Gastrocnemius medialis (tissue), 4 donors: ENCODE results near the gene CPLX1. TPM values are rescaled to one million over a fixed set of nuclear protein-coding genes. Genes with fewer than 3 reads are reported as not detected.
A peak's percentile ranks its signal among the peaks of the same experiment; 100 is the strongest.

Experiments used
- ATAC-seq, 2 donors: fragments of 150-250 bp; one replicate each; pipeline ENCODE4 v1.9.1; 2016
- DNase-seq, 2 donors: peaks; one replicate each; pipeline ENCODE4 v3.0.0-alpha.2; 2019
- H3K27ac ChIP-seq, 4 donors: fragments of 200-600 bp; sonication (generic); 1 replicate in 1 of 4; 2 replicates in 3 of 4; pipeline ENCODE4 v1.5.1; 2016 to 2018; ENCODE audit warnings: mild to moderate bottlenecking in 2 of 4, moderate library complexity in 1 of 4
- H3K27me3 ChIP-seq, 3 donors: fragments of 200-600 bp; sonication (generic) in 2 of 3; 1 replicate in 1 of 3; 2 replicates in 2 of 3; pipeline versions ENCODE4 v1.5.1 to v1.6.0; 2016 to 2019; ENCODE audit warnings: mild to moderate bottlenecking in 1 of 3, moderate library complexity in 1 of 3
- H3K36me3 ChIP-seq, 2 donors: fragments of 200-600 bp; sonication (generic) in 1 of 2; one replicate each; pipeline ENCODE4 v1.5.1; 2017 to 2018
- H3K4me1 ChIP-seq, 2 donors: fragments of 200-600 bp; sonication (generic) in 1 of 2; one replicate each; pipeline ENCODE4 v1.5.1; 2016 to 2017; ENCODE audit warnings: mild to moderate bottlenecking in 2 of 2
- H3K4me3 ChIP-seq, 4 donors: fragments of 200-600 bp; sonication (generic) in 3 of 4; 1 replicate in 1 of 4; 2 replicates in 3 of 4; pipeline ENCODE4 v1.5.1; 2016 to 2019; ENCODE audit warnings: mild to moderate bottlenecking in 2 of 4
- H3K9me3 ChIP-seq, 3 donors: fragments of 200-600 bp; sonication (generic) in 2 of 3; 1 replicate in 1 of 3; 2 replicates in 2 of 3; pipeline ENCODE4 v1.5.1; 2016 to 2019
- POLR2A ChIP-seq, 2 donors: fragments of 450-650 bp; IDR thresholded peaks; one replicate each; pipeline ENCODE4 v1.6.1; 2017; ENCODE audit warnings: antibody characterized with exemption in 2 of 2, mild to moderate bottlenecking in 2 of 2, moderate library complexity in 2 of 2
- in situ Hi-C, 4 donors: fragments of 200-750 bp; cut with MboI; loops; one replicate each; pipeline versions ENCODE4 v1.15.0 to v1.8.0; 2017; ENCODE audit warnings: low sequenced_read_pairs in 4 of 4
- intact Hi-C: fragments of 100-400 bp; cut with DNase I; formaldehyde crosslinking; loops from one replicate; pipeline ENCODE4 v1.15.1; 2023; ENCODE audit warnings: low total_unique reads
- total RNA-seq, 4 donors: library from RNA; depleted of rRNA; stranded (reverse); fragments of >200 nt; gene quantifications; one replicate each; pipeline versions ENCODE4 v1.1.0 to v1.2.3, GENCODE V29; 2016
- TF ChIP-seq, protein P1 (sequence below), 5 experiments: fragments of 450-650 bp in 3 of 5; fragments of 200-600 bp in 2 of 5; sonication (generic) in 2 of 5; IDR thresholded peaks in 4 of 5; conservative IDR thresholded peaks in 1 of 5; 1 replicate in 4 of 5; 2 replicates in 1 of 5; pipeline ENCODE4 v1.5.1; 2016 to 2019; ENCODE audit warnings: antibody characterized with exemption in 5 of 5, mild to moderate bottlenecking in 3 of 5, moderate library complexity in 3 of 5

CPLX1 gene
- total RNA-seq, 4 donors from 2014 or later, result 0.91 to 1.0 TPM; not detected in 2

DNA sequence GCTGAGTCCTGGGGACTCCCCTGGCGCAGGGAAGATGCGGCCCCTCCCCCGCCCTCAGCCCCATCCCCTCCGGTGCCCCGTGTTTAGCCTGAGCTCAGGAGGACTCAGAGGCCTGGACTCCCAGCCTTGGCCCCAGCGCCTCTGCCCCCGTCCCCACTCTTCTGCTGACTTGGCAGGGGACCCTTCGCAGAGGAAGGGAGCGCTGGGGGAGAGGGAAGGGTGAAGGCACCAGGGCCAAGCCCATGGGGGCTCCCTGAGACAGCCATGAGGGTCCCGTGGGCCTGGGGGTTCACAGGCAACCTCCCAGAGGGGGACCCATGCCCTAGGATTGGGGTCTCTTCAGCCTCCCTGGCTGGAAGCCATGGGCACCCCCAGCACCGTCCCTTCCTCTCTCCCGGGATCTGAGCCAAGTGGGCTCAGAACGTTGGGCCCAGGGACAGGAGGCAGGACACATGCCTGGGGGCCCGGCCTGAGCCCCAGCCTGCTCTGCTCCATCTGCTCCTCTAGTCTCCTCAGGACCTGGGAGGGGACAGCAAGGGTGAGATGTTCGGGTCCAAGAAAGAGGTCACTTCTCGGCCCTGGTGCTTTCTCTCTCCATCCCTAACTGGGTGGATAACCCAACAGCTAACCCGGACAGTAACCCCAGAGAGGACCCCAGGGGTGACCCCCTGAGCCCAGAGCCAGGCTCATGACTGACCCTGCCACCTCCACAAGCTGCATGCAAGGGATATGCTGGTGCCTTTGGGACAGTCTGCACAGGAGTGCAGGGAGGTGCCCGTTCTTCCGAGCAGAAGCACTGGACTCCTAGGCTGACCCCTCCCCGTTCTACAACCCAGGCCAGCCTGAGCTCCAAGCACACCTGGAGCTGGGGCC lies 1.5 kb upstream of the CPLX1 start:
- intact Hi-C loops, result no loop called here
- ATAC-seq, result no peak
- Histone ChIP-seq H3K27ac (no peak overlapping the region), H3K36me3 (no peaks in the 10 kb centered on the region), H3K4me3 (no peak overlapping the region), H3K27me3 (peaks cover 55 to 76% (median 66%) of the 10 kb centered on the region in 3 donors), H3K4me1 (no peaks in the 10 kb centered on the region), H3K9me3 (peaks cover 0 to 4% (median 0%) of the 10 kb centered on the region in 3 donors)
- DNase-seq, result no peak
- no peak for TF ChIP-seq POLR2A (IDR thresholded peaks at IDR 0.05)
- TF ChIP-seq, protein P1, sequence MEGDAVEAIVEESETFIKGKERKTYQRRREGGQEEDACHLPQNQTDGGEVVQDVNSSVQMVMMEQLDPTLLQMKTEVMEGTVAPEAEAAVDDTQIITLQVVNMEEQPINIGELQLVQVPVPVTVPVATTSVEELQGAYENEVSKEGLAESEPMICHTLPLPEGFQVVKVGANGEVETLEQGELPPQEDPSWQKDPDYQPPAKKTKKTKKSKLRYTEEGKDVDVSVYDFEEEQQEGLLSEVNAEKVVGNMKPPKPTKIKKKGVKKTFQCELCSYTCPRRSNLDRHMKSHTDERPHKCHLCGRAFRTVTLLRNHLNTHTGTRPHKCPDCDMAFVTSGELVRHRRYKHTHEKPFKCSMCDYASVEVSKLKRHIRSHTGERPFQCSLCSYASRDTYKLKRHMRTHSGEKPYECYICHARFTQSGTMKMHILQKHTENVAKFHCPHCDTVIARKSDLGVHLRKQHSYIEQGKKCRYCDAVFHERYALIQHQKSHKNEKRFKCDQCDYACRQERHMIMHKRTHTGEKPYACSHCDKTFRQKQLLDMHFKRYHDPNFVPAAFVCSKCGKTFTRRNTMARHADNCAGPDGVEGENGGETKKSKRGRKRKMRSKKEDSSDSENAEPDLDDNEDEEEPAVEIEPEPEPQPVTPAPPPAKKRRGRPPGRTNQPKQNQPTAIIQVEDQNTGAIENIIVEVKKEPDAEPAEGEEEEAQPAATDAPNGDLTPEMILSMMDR (IDR thresholded peaks at IDR 0.05 in 4 of 5, conservative IDR thresholded peaks at IDR 0.05 in 1 of 5), result no peak
- in situ Hi-C loops, result no loop called here

DNA sequence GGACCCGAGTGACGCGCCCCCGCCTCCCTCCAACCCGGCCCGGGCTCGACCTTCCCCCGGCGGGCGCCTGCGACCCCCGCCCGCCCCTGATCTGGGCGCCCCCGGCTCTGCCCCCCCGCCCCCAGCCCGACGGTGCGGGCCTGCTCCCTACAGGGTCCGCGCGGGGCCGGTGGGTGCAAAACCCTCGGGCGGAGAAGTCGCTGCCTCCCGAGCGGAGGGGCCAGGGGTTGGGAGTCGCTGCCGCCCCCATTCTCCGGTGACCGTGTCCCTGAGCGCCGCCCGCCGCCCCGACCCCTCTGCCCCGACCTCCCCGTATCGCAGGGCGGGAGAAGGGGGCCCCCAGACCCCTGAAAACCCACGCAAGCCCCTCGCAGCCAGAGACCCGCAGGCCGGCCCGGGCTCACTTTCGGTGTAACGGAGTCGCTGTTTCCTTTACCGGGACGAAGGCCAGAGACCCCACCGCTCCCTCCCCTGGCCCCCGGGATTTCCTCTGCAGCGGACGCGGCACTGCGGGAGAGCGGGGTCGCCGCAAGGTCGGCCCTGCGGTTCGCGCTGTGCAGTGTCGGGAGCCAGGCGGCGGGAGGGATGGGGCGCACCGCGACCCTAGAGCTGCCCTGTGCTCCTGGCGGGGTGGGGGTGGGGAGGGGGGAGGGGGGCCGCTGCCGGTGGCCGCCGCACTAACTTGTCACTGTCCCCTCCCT lies 729 bp upstream of the CPLX1 start:
- intact Hi-C loops, result no loop called here
- H3K36me3 ChIP-seq, result no peaks in the 10 kb centered on the region
- ATAC-seq (no peak), DNase-seq (no peak)
- H3K4me3 ChIP-seq, result peak overlapping the region in 3 of 4 donors; percentile 11 to 27 (median 22)
- TF ChIP-seq POLR2A (IDR thresholded peaks at IDR 0.05), result no peak
- TF ChIP-seq, protein P1 (IDR thresholded peaks at IDR 0.05 in 4 of 5, conservative IDR thresholded peaks at IDR 0.05 in 1 of 5), result no peak
- H3K9me3 ChIP-seq, result peaks cover 0 to 4% (median 0%) of the 10 kb centered on the region in 3 donors
- H3K4me1 ChIP-seq, result no peaks in the 10 kb centered on the region
- in situ Hi-C loops, result no loop called here
- H3K27ac ChIP-seq, result no peak overlapping the region
- H3K27me3 ChIP-seq, result peaks cover 58 to 82% (median 69%) of the 10 kb centered on the region in 3 donors

DNA sequence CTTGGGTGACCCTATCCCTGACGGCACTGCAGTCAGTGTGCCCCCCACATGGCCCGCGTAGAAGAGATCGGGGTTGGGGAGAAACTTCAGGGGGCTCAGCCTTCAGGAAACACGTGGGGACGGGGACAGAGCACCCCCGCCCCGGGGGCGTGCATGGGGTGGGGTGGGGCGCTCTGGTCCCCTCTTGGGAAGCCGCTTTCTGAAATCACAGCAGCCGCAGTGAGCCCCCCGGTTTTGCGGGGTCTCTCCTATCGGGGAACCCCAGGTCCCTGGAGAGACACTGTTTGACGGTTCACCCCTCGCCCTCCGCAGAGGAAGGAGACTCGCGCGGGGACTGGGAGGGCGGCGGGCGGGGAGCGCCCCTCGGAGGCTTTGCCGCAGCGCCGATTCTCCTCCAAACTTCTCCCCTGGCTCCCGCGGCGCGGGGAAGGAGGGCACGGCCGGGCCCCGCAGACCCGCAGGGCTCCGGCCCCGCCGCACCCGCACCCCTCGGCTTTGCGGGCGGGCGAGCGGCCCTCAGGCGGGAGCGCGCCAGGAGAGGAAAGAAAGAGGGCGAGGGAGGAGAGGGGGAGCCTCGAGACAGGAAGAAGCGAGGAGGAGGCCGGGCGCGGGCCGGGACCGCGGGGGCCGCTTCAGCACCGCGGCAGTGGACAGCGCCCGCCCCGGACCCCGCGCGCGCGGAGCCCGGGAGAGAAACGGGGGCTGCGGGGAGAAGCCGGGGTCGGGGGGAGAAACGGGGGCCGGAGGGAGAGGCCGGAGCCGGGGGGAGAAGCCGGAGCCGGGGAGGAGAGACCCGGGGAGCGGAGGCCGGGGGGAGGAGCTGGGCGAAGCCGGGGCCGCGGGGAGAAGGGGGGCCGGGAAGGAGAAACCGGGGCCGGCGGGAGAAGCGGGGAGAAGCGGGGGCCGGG lies 612 bp downstream of the CPLX1 start:
- Histone ChIP-seq H3K36me3 (no peaks in the 10 kb centered on the region), H3K4me3 (peak overlapping the region; percentile 25 to 46 (median 40)), H3K9me3 (no peaks in the 10 kb centered on the region), H3K27me3 (peaks cover 53 to 89% (median 75%) of the 10 kb centered on the region in 3 donors), H3K27ac (no peak overlapping the region), H3K4me1 (no peaks in the 10 kb centered on the region)
- in situ Hi-C loops (no loop called here), intact Hi-C loops (no loop called here)
- no peak for ATAC-seq
- TF ChIP-seq POLR2A (IDR thresholded peaks at IDR 0.05), result no peak
- TF ChIP-seq, protein P1 (IDR thresholded peaks at IDR 0.05 in 4 of 5, conservative IDR thresholded peaks at IDR 0.05 in 1 of 5), result no peak
- no peak for DNase-seq

DNA sequence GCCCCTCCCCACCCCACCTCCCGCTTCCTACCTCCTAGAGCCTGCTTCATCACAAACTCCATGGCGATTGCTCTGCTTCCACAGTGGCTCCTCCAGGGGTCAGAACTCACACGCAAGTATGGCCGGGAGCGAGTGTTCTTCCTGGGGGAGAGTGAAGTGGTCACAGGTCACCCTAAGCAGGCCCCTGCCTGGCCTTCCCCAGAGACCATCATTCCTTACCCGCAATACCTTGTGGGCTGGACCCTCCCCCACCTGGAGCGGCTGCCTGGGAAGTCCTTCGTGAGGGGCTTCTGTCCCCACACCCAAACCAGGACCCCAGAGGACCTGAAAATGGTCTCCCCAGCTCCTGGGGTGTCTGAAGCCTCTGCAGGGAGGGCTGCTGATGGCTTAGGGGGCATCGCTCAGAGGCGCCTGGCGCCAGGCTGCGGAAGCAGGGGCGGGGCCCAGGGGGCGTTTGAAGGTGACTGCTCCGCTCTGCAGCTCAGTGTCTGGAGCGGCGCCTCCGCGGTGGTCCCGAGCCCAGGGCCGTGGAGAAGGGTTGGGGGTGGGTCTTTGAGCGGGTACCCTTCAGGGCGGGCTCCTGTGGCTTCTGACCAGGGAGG lies 1.4 kb downstream of the CPLX1 start:
- no peaks in the 10 kb centered on the region for H3K4me1 ChIP-seq
- no peaks in the 10 kb centered on the region for H3K36me3 ChIP-seq
- ATAC-seq (no peak), DNase-seq (no peak)
- H3K27ac ChIP-seq, result no peak overlapping the region
- peaks cover 53 to 88% (median 75%) of the 10 kb centered on the region in 3 donors for H3K27me3 ChIP-seq
- in situ Hi-C loops, result no loop called here
- TF ChIP-seq, protein P1 (IDR thresholded peaks at IDR 0.05 in 4 of 5, conservative IDR thresholded peaks at IDR 0.05 in 1 of 5), result no peak
- TF ChIP-seq POLR2A (IDR thresholded peaks at IDR 0.05), result no peak
- no peak overlapping the region for H3K4me3 ChIP-seq
- no peaks in the 10 kb centered on the region for H3K9me3 ChIP-seq
- intact Hi-C loops, result no loop called here
